GM18907 (cell line): ENCODE data around the gene WDCP.
"Not testable (repeated sequence)": the region's sequence is repeated elsewhere in the genome, so short reads cannot be mapped to it uniquely, and the experiment has no call there.

ENCODE experiments used
- ATAC-seq: cut with Tn5 transposase; IDR thresholded peaks from one replicate; pipeline ENCODE4 v1.9.1; 2021; ENCODE audit warnings: mild to moderate bottlenecking, moderate library complexity; ENCODE audit not compliant: unreplicated experiment

Gene WDCP

GRCh38 chr2:24022975-24023575 lies 24.1 kb downstream of the WDCP start:
- no peak for ATAC-seq

- ATAC-seq: no peak
Observed at GRCh38 chr2:24022324-24022974, 24.7 kb downstream of the WDCP start.

DNA sequence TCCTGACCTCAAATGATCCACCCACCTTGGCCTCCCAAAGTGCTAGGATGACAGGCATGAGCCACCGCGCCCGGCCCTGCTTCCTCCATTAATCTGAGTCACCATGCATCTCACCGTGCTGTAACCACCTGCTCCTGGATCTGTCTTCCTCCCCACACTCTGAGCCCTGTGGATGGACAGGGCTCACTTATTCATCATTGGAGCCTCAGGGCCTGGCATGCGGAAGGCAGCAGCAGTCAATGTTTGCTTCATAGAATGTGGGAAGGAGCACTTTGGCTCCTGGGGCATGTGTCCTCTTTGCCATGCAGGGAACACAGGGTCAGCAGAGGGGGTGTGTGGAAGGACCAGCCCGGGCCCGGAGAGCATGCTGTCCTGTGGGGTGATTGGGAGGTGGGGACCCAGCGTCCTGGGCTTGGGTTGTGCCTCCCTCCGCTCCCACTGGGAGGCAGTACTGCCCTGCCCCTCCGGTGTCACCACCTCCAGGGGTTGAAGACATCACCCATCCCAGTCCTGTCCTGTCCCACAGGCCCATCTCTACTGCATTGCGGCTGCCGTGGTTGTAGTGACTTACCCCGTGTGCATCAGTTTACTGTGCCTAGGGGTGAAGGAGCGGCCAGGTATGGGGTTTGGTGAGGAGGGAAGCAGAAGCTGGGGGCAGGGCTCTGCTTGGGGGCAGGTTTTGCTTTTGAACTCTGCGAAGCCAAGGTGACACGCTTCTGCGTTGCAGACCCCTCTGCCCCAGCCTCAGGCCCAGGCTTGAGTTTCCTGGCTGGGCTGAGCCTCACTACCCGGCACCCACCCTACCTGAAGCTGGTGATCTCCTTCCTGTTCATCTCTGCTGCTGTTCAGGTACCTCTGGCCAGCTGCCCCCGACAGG lies 25.8 kb downstream of the WDCP start:
- no peak for ATAC-seq

DNA sequence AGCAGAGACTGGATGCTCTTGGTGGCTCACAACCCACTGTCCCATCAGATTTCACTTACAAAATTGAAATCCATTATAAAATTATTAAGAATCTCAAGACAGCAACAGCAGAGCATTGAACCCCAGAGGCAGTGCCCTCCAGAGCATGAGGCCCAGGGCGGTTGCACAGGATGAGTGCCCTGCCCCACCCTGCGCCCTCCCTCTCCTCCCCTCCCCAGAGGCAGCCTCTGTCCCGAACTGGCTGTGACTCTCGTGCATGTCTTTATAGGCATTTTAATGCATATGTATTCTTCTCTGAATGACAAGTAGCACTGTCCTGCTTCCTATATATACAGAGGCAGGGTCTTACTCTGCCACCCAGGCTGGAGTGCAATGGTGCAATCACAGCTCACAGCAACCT lies 26.9 kb downstream of the WDCP start:
- ATAC-seq: no peak

- ATAC-seq: no peak
Observed at GRCh38 chr2:24019729-24020128, 27.5 kb downstream of the WDCP start.

GRCh38 chr2:24018241-24018640 lies 28.9 kb downstream of the WDCP start:
- no peak for ATAC-seq

DNA sequence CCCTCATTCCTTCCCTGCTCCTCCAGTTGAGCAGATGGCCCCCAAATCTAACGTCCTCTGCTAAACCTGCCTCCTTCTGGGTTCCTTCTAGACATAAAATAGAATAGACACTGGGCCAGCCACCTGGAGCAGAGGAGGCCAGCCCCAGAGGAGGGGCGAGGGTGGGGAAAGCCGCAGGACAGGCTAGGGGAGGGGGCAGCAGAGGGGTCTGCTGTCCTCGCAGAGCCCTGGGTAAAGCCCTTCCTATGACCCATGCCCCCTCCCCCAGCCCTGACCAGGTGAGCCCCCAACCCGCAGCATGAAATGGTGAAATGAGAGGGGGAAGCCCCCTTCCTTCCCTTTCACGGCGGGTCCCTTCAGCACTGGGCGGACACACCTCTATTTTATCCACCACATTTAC lies 29.5 kb downstream of the WDCP start:
- no peak for ATAC-seq

GRCh38 chr2:24016853-24017703 lies 30.1 kb downstream of the WDCP start:
- no peak for ATAC-seq

DNA sequence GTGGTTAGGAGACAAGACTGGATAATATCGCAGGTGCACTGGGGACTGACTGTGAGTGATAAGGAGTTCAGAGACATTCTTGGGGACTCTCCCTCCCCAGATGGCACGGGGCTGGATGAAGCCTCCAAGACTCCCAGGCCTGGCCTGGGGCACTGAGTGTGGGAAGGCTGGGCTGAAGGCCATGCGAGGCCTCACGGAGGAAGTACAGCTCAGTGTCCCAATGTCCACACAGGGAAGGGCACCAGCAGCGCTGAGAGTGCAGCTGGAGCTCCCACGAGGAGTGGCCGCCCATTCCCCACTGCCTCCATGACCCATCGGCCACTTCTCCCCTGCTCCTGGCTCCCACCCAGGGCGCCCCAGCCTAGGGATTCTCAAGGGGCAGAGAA lies 30.8 kb downstream of the WDCP start:
- ATAC-seq: no peak

GRCh38 chr2:24015562-24016375 lies 31.4 kb downstream of the WDCP start:
- ATAC-seq: no peak

DNA sequence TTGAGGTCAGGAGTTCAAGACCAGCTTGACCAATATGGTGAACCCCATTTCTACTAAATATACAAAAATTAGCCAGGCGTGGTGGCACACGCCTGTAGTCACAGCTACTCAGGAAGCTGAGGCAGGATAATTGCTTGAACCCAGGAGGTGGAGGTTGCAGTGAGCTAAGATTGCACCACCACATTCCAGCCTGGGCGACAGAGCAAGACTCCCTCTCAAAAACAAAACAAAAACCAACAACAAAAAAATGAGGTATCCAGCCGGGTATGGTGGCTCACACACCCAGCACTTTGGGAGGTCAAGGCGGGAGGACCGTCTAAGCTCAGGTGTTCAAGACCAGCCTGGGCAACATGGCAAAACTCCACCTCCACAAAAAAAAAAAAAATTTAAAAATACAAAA lies 32.3 kb downstream of the WDCP start:
- not testable (repeated sequence) for ATAC-seq

- ATAC-seq: no peak
Observed at GRCh38 chr2:24012521-24013188, 34.5 kb downstream of the WDCP start.

DNA sequence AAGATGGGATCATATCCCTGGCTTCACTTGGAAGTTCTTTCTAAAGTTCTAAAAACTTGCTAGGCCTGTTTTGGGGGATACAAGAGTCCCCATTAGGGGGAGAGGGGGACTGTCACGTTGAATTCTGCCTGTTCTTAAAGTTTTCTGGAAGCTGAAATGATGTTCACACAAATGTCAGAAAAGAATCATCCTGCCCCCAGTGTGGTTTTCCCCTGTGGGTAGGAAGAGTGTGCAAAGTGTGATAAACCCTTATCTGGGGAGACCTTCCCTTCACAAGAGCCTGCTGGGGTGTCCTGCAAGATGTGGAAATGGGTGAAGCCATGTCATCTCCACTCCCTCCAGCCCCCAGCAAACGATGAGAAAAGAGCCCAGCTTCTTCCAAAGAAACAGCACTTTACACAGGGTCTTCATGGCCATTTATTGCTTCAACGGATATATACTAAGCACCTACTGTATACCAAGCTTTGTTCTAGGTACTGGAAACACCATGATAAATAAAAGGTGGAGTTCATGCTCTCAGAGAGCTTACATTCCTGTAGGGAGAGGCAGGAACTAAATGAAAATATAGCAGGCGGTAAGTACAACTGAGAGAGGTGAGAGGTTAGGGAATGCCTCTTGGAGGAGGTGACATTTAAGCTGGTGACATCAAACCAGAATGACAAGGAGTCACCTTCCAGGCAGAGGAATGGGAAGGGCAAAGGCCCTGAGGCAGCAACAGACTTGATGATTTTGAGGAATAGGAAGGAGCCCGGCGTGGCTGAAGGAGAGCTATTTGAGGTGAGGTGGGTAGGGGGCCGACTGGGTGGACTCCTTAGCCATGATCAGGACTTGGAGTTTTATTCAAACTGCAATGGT lies 35.7 kb downstream of the WDCP start:
- no peak for ATAC-seq

- no peak for ATAC-seq
Observed at GRCh38 chr2:24010477-24011249, 36.5 kb downstream of the WDCP start.

DNA sequence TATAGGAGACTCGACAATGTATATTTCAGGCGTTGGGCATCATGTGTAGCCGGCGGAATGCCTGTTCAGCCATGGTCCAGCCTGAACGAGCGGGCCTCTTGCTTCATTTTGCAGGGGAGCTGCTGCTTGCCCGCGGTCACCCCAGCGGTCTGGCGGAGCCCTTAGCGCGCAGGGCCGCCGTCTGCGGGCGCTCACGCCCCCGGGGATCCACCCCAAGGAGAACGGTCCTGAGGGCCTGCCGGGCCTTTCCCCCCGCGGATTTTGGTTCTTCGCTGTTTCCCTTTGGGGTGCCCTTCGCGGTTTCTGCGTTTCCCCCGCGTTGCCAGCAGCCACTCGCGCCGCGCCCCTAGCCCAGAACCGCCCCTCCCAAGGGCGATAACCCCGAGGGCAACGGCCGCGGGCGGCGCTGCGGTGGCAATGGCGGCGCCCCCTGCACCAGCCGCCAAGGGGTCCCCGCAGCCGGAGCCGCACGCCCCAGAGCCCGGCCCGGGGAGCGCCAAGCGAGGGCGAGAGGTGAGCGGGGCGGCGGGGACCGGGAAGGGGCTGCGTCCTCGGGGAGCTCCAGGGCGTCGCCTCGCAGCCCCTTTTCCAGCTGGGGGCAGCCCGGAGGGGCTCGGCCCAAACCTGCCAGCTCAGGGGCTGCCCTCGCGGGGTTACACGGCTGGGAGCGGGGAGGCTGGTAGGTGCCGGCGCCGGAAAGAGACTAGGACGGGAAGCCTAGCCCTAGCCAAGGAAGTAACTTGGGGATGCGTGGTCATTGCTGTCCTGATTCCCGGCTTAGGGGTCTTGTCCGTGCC lies 37.3 kb downstream of the WDCP start, which contains the start of gene MFSD2B:
Gene MFSD2B (plus strand): TSS at position 406 of the 797 bp plus-strand sequence. CDS start 12 bp downstream, at position 418.
- ATAC-seq: no peak

- ATAC-seq: no peak
Observed at GRCh38 chr2:24009367-24009679, 37.9 kb downstream of the WDCP start.

- no peak for ATAC-seq
Observed at GRCh38 chr2:24008672-24009366, 38.4 kb downstream of the WDCP start.
